ENCODE results near the gene PDGFRA.

Gene PDGFRA

GRCh38 chr4:54228961-54229501 lies at the start of gene PDGFRA:
Gene PDGFRA (plus strand): TSS chr4:54229293. CDS start chr4:54258769, 29,476 bp downstream.
- no peak for DNase-seq

- no peak for DNase-seq
These were observed 44.5 kb upstream of the PDGFRA start for GRCh38 chr4:54184581-54184980.

- DNase-seq = no peak
These were observed 43.9 kb upstream of the PDGFRA start for GRCh38 chr4:54185044-54185780.

GRCh38 chr4:54185866-54186265 lies 43.2 kb upstream of the PDGFRA start:
- DNase-seq = no peak

DNA sequence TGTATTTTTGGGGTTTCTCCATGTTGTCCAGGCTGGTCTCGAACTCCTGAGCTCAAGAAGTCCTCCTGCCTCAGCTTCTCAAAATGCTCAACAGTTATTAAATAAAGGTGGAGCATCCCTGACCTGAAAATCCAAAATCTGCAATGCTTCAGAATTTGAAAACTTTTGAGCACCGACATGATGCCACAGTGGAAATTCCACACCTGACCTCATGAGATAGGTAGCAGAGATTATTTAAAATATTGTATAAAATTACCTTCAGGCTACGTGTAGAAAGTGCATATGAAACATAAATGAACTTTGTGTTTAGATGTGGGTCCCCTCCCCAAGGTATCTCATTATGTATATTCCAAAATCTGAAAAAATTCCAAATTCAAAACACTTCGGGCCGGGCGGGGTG lies 42.7 kb upstream of the PDGFRA start:
- no peak for DNase-seq

DNA sequence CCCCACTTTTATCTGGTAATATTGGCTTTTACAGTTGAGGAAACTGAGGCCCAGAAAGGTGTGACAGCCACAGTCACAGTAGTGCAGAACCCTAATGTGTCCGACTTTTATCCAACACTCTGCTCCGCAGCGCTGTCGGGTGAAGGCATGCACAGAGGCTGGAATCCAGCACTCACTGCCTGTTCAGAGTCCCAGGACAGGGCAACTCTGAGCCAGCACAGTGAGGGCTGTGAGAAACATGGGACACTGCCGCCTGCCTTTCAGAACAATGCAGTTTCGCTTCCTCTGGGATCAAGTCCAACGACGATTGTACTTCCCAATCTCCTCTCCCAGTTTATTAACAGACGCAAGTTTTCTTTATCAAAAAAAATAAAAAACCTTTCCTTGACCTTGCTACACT lies 41.9 kb upstream of the PDGFRA start:
- no peak for DNase-seq

DNA sequence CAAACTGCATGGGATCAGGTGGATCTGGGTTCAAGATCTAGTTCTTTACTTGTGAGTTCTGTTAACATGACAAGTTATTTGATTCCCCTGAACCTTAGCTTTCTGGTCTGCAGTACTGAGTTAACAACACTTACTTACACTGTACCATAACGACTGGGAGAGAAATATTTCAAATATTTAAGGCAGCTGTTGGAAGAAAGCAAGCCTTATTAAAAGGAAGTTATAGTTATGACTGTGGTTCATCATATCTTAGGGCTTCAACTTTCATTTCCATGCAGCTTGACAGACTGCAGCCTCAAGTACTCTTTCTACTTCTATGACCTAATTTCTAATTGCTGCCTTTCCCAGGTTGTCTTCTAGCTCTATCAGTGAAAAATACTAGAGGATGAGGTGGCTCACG lies 40.0 kb upstream of the PDGFRA start:
- DNase-seq = no peak

DNA sequence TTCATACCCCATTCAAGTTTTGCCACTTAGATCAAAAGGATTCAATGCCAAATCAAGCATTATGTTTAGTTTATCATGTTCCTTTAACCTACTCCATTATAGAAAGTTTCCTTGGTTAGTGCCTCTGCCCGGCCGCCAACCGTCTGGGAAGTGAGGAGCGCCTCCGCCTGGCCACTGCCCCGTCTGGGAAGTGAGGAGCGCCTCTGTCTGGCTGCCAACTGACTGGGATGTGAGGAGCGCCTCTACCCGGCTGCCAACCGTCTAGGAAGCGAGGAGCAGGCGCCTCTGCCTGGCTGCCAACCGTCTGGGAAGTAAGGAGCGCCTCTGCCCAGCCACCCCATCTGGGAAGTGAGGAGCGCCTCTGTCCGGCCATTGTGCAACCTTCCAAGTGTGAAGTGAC lies 36.3 kb upstream of the PDGFRA start:
- no peak for DNase-seq

- no peak for DNase-seq
These were observed 31.2 kb upstream of the PDGFRA start for GRCh38 chr4:54197926-54198325.

DNA sequence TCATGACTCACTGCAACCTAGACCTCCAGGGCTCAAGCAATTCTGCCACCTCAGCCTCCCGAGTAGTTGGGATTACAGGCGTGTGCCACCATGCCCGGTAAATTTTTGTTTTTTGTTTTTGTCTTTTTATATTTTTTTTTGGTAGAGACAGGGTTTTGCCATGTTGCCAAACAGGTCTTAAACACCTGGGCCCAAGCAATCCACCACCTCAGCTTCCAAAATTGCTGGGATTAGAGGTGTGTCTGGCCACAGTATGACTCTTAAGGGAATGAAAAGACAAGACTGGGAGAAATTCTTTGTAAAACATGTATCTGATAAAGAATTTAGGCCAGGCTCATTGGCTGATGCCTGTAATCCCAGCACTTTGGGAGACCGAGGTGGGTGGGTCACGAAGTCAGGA lies 29.2 kb upstream of the PDGFRA start:
- DNase-seq = no peak

GRCh38 chr4:54209617-54210016 lies 19.5 kb upstream of the PDGFRA start:
- DNase-seq = no peak

DNA sequence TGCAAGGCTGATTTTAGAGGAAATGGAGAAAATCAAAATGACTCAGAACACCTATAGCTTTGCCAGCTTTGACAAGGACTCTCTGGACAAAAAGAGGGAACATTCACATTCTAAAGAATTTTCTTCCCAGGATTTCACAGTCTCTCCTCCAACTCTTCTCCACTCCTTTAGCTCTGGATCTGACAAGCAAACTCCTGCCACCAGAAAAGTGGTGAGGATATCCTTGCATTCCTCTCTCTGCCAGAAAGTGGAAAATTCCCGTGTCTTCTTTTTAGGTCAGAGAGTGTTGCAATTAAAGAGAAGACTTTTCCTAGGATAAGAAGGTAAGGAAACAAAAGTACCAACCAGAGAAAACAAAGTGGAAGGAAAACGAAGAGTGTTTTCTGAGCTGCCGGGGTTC lies 16.1 kb upstream of the PDGFRA start:
- DNase-seq = no peak

- no peak for DNase-seq
These were observed 15.3 kb upstream of the PDGFRA start for GRCh38 chr4:54213761-54214160.

GRCh38 chr4:54215379-54216077 lies 13.6 kb upstream of the PDGFRA start:
- DNase-seq = no peak

- DNase-seq = peak; percentile 58
These were observed 11.2 kb upstream of the PDGFRA start for GRCh38 chr4:54217642-54218495.

GRCh38 chr4:54218736-54219135 lies 10.4 kb upstream of the PDGFRA start:
- DNase-seq = no peak

DNA sequence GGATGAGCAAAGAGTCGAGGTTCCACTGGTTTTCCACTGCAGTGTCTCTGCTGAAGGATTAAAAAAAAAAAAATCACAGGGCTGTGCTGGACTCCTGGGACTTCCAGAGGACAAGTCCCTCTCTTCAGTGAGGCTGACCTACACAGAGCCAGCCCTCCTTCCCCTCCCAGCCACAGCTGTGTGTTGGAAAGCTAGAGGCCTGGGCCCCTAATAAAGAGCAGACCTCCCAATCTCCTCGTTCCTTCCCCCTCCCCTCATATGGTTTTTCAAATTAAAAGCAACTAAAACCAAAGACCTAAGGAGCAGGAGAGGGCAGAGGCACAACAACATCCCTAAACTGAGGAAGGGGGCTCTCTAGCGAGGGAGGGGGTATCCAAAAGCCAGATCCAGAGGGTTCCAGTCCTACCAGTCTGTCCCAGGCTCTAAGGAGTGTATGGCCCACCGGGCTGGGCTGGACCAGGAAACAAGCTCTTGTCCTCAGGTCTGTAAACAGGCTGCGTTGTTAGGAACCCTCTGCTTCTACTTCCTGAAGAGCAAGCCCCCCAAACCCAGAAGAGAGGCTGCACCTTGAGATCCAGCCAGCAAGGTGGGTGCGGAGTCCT lies 4.0 kb upstream of the PDGFRA start:
- DNase-seq = no peak

DNA sequence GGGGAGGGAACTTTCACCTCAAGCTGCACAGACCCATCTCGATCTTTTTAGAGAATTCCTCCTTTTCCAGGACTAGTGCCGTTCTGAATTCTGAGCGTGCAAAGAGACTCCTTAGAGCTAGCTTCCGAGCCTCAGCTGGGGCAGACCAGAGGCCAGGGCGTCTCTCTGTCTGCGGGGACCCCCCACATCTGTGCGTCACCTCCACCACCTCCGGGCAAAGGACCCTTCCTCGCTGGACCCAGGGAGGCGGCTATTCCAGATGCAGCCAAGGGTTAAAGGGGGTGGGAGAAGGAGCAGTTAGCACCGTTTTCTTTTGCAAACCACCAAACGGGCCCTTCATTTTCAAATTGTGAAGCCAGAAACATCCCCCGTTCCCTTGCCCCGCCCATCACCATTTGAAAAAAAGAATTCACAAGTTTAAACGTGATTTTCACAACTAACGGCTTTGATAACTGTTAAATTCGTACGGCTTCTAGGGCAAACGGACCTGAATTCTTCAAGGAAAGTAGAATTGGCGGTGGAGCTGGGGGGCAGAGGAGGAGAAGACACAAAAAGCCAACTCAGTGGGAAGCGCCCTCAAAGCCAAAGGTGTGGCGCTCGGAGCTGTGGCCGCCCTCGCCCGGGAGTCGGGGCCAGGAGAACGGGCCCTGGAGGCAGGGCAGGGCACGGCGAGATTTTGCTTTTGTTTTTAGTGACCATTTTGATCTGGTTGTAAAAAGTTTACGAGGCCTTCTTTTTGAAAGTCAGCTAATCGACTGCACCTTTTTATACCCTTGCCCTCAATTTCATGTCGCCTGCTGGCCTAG lies 3.3 kb upstream of the PDGFRA start:
- DNase-seq = no peak

GRCh38 chr4:54226404-54227255 lies 2.5 kb upstream of the PDGFRA start:
- no peak for DNase-seq

DNA sequence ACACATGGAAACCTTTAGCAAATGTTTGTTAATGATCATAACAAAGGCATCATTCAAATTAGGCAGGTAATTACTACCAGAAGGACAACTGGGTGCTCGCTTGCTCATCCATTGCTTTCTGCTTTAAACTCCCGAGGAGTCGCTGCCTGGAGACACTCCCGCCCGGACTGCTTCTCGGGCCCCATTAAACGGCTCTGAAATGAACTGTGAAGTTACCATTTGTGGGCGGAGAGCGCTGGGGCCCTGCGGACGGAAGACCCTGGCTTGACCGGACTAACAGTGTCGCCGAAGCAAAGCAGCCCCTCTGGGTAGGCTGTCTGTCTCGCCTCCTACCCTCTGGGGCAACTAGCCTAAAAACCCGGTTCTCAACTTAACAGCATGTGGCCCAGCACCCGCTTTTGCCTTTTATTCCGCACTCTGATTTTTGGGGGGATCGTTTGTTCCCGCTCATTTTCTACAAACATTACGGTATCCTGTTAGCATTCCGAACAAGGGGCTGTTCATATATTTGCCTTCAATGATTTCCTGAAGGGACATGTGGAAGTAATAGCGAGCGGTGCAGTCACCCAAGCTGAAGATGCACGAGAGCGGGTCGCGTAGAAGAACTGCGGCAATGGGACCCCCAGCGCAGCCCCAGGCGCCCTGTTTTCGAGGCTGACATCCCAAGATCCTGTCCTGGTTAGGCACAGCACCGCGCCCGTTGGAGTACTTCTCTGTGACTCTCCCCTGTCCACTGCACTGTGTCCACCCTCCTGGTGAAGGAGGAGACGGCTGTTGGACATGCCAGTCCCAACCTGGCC lies 1.6 kb upstream of the PDGFRA start:
- DNase-seq = no peak

Measured in RPMI8226 (cell line).